Activated CD8-positive, alpha-beta memory T cell treated with anti-CD3 and anti-CD28 coated beads for 48 hours (primary cell): ENCODE results near the gene CAMK2B.

ENCODE experiments used
- DNase-seq, 3 experiments: peaks; one replicate each; pipeline ENCODE4 v3.0.0-alpha.2; 2020; ENCODE audit warnings: low read depth in 2 of 3, low spot score in 2 of 3

CAMK2B gene

DNA sequence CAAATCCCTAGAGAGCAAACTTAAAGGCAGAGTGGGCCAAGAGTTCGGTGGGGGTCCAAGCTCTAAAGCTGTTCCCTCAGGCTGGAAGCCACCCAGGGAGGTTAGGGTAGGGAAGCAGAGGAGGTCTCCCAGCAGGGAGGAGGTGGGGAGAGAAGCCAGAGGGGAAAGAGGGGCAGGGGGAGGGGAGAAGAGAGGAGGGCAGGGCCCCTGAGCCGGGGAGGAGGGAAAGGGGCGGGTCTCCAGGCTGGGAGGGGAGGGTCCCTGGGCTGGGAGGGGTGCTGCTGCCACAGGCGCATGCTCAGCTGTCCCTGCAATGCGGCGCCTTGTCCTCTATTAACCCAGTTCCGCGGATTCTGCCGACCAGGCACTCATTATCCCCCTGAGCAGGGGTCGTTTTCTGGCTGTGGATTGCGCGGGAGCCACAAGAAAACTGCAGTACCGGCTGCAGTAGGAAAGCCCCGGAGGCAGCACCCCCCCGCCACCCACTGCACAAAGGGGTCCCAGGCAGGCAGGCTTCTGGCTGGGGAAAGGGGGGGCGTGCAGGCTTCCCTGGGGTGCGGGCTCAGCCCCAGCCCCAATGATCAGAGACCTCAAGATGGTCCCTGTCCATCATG lies 49.3 kb downstream of the CAMK2B start:
- DNase-seq = no peak

DNA sequence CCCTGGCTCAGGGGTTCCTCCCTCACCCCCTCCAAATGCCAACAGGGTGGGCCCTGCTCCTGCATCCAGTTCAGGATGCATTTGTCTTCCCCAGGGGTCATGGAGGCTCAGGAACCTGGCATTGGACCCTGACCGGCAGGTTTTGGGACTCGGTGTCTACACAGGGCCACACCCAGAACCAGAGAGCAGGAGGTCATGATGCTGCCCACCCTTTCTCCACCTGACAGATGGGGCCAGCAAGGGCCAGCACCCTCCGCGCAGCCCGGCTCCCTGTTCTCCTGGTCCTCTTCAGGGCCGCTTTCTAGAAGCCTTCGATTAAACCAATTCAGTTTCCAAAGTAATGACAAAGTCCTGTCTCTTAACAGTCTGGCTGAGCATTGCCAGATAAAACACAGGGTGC lies 50.2 kb downstream of the CAMK2B start:
- DNase-seq = no peak

DNA sequence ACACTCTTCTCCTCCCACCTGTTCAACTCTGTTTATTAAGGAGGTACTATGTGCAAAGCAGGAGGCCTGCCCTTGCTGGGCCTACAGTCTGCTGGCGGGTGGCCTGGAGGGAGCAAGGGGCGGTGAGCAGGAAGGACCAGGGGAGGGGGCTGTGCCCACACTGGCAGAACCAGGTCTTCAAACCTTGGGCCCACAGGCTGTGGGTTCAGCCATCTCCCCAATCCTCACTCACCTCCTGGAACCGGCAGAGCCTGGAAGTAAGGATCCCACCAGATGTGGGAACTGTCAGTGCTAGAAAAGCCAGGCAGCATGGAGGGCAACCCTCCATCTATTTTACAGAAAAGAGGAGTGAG lies 50.8 kb downstream of the CAMK2B start:
- no peak for DNase-seq

DNA sequence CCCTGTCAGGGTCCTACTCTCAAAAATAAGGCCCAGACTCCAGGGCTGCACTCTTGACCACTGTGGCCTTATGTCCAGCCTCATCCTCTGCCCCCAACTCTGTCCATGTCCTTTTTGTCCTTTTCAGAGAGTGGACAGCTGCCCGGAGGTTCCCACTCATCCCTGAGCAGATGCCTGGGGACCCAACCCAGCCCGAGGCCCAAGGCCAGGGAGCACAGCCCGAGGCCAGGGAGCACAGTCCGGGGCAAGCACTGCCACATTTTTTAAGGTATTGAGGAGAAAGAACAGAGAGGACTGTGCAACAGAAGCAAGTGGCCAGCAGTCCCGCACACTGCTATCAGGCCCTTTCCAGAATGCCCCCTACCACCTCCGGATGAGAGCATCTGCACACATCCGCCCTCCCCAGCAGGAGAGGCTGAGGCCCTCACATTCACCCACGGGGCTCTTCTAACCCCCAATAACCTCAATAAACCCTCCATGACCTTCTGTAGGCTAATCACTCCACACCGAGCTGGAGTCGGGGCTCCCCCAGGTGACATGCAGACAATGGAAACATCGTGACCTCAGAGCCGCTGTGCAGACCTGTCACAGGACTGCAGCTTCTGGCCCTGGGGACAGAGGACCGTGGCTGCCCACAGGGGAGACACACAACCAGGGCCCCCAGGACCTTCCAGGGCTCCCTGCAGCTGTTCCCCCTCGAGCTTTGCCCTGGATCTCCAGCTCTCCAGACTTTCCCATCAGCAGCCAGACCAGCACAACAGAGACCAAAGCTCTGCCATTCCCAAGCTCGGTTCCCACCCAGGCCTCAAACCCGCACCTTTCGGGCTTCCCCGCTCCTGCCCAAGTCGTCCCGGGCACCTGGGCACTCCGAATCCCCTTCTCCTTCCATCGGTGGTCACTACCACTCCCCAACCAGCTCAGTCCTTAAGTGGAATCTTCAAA lies 51.4 kb downstream of the CAMK2B start:
- no peak for DNase-seq

DNA sequence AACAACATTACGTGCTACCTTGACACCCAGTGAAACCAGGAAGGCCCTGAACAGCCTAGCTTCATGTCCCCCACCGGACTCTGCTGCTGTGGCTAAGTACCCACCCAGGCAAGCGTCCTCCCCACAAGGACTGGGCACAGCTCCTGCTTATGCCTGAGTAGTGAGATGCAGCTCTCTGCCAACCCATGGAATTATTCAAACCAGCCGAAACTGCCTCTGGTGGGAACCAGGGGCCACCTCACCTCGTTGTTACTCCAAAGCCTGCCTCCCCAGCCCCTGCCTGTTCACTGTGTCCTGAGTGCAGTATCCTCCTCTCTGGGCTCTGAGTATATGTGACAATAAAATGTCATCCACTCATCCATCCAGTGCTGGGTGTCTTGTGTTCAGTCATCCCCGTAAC lies 52.4 kb downstream of the CAMK2B start:
- DNase-seq = no peak

DNA sequence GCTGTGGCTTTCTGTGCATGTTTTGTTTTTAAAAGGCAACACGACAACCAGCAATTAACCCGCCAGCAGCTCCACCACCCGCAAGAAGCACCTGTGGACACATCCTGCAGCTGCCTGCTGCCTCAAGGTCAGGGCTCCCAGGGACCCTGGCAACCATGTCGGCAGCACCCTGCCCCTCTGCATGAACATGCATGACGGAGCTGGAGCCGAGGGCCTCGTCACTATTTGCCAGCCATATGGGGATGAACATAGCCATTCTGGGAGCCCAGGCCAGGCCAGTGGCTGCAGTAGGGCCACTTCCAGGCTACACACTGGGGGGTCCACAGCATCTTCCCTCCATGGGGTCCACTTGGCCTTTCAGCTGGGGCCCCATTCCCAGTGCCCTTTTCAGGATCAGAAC lies 52.9 kb downstream of the CAMK2B start:
- DNase-seq = no peak

DNA sequence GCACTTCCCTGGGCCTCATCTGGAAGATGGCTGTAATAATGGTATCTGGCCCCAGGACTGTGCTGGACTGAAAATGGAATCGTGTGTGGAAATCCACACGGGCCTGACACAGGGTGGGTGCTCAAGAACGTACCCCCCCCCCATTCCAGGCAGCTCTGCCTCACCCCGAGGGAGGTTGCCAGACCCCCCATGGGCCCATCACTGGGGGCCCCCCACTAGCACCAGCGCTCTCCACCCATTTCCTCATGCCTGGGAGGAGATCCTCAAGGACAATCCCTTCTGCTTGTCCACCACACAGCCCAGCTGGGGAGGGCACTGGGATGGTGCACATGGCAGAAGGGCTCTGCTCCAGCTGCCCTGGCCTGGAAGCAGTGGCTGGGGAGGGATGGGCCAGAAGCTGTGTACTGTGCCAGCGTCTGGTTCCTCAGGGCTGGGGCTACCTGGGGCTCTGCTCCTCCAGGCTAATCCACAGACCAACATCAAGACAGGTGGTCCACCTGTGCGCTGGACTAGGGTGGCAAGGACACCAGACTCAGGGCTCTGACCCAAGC lies 55.4 kb downstream of the CAMK2B start:
- DNase-seq = no peak

DNA sequence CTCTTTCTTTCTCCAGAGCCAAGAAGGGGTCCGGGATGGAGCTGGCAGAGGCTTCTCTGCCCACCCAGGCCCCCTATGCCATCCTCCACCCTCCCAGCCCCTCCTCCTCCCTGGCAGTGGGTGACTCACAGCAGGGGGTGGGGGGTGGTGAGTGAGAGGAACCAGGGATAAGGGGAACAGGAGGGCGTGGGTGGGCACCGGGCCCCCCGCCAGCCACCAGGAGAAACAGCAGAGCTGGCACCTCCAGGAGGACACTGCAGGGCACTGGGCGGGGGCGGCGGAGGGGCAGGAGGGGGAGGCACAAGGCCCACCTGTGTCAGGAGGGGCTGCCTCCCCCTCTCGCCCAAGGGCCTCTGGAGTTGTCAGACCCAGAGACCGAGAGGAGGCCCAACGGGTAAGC lies 56.0 kb downstream of the CAMK2B start:
- DNase-seq = no peak

DNA sequence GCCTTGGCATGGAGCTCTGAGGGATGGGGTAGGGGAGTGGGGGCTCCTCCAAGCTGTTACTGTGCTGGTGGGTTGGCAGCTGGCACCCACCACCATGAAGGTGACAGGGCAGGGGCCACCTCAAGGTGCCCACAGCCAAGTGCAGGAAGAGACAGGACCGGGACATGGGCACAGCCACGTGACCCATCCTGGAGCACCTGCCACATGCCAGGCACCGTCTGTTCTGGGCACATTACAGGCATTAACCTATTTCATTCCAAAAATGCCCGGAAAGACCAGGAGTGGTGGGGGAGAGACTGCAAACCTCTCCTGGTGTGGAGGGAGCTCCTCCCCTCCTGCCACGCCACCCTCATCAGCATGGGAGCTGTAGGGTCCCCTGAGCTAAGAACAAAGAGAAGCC lies 56.7 kb downstream of the CAMK2B start:
- no peak for DNase-seq

DNA sequence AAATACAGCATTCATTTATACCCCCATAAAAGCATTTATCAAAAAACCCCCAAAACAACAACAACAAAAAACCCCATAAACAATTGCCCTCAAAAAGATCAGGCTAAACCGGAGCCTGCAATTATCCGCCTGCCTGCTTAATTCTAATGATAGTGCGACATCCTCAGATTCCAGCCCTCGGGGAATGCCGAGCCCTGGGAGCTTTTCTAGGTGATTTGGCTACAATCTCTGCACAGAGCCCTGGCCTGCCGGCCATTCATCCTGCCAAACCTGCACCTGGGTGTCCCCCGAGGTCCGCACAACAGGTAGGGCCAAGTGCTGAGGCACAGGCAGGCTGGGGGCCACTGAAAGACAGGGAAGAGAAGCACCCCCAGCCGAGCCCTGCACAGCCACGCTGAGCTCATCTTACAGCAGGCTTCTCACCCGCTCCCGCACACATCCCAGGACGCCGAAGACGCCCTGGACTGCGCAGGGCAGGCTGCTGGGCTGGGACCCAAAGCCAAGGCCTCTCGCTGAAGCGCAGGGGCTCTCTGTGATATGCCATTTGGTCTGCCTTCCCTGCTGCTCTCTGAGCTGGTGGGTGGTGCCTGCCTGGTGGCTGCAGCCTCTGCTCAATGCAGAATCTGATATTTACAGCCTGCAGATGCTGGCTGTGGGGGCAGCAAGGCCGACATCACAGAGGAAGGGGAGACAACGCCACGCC lies 57.5 kb downstream of the CAMK2B start:
- no peak for DNase-seq

DNA sequence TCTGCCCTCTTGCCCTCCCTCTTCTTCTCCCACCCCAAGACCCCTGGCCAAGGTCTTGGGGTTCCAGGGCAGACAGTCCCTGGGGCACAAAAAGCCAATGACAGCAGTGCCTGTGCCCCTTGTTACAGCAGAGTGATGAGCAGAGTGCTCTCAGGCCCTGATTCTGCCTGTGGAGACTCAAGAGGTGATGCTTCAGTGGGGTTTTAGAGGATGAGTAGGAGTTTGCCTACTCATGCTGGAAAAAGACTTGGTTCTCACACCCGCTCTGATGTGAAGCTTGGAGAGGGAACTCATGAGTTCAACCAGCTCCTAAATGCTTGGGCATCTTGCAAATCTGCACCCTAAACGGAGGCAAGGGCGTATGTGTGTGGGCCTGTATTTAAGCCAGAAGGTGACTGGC lies 58.2 kb downstream of the CAMK2B start:
- DNase-seq = no peak

DNA sequence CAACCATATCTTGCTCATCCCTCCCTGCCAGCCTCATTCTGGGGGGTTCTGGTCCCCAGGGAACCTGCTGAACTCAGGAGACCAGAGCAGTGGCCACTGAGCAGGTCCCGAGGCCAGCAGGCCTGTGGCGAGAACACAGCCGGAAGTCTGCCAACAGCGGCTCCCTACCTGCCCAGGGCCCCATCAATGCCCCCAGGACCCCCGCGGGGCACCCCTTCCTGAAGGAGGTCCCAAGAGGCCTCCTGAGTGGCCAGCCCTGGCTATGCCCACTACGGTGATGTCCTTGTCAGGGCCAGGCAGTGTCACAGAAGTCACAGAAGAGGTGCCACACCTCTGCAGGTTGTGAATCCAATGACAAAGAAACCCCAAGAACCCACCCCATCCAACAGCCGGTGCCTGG lies 58.9 kb downstream of the CAMK2B start:
- DNase-seq = no peak

DNA sequence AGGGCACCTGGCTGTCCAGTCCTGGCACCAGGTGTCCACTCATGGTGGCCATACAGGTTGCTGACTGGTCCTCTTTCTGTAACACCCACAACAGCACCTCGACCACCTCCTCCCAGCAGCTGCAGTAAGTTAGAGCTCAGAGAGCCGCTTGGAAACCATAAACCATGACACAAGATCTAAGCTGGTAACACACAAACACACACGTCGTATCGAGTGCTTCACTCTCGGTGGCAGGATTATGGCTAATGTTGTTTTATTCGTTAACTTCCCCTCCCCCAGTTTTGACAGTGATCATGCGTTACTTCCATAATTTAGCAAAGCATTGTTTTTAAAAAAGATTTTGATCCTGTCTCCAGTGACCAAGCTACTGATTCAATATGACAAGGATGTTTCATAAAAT lies 59.7 kb downstream of the CAMK2B start:
- no peak for DNase-seq

DNA sequence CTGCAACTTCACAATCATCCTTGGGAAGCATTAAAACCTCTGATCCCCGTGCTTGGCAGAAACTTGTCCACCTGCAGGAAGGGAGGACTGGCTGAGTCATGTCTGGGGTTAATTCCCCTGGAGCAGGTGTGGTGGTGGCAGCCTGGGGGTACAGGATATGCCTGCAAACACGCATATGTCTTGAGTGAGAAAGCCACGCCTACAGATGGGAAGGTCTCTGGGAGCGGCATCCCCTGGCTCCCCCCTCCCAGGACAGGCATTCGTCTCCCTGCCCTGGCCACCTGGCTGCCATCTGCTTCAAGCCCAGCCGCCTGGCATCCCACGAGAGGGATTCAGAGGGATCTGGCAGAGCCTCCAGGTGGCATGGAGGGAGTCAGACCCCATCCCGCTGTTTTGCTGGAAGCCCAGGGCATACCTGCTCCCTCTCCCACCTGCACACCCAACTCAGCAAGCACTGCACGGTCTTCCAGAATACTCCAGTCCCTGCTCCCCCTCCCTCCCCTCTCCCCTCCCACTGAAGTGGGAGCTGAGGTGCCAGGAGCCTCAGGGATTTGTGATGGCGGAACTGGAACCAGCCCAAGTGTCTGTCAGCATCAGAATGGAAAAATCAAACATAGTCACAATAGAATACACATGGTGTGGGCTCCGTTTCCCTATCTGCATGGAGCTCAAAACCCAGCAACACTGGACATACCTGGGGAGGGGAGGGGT lies 61.0 kb downstream of the CAMK2B start:
- no peak for DNase-seq

DNA sequence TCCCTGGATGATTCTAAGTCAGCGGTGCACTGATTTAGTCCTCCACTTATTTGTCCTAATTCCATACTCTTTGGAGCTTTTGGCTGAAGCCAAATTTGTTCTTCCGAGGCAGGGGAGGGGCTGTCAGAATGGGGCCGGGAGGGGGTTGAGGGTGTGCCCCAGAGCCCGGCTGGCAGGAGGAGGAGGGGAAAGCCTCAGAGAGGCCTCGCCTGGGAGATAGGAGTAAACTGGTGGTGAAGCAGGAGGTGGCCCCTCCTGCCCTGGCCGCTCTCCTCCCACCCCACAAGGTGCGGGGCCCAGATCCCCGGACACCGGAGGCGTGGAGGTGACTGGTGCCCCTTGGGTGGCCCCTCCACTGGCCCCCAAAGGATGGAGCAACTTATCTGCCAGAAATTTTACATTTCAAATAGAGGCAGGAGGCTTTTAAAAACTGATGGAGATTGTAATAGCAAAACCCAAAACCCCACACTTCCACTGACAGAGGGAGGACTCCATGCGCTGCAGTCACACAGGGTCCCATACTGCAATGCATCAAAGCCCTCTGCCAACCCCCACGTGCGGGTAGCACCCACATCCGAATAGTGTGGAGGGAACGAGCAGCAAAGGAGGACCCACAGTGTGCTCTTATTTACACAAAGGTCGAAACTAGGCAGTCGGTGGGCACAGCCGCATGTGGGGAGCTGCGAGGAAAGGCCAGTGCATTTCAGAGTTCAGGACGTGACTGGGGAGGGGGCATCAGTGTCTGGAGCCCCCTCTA lies 61.9 kb downstream of the CAMK2B start:
- no peak for DNase-seq

DNA sequence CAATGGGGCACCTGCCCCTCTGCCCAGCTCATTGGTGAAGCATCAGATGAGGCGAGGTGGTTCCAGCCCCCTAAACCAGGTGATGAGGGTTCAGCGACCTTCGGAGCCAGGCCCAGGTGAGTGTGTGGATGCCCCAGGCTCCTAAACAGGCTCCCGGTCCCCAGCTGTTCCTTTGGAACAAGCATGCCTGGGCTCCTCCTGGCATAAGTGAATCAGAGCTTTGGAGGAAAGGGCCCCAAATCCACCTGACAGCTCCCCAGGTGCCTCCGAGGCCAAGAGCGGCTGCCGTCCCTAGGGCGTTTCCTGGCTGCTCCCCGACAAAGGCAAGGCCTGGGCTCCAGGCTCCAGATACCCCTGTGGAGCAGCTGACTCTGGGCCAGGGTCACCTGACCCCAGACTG lies 63.4 kb downstream of the CAMK2B start:
- DNase-seq = no peak

DNA sequence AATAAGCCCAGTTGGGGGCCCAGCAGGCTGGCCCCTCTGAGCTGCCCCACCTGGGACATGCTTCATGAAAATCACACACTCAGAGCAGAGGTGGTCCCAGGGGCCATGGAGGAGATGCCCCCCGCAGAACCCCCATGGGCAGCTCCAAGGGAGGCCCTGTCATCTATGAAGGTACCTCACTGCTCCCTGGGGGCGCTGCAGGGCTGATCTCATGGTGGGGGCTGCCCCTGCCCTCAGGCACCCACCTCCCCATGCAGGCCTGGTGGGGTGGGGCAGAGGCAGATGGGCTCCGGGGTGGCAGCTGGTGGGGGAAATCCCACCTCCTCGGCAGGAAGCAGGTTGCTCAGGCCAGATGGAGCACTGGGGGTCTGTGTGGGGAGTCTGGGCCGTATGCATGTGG lies 64.2 kb downstream of the CAMK2B start:
- no peak for DNase-seq

DNA sequence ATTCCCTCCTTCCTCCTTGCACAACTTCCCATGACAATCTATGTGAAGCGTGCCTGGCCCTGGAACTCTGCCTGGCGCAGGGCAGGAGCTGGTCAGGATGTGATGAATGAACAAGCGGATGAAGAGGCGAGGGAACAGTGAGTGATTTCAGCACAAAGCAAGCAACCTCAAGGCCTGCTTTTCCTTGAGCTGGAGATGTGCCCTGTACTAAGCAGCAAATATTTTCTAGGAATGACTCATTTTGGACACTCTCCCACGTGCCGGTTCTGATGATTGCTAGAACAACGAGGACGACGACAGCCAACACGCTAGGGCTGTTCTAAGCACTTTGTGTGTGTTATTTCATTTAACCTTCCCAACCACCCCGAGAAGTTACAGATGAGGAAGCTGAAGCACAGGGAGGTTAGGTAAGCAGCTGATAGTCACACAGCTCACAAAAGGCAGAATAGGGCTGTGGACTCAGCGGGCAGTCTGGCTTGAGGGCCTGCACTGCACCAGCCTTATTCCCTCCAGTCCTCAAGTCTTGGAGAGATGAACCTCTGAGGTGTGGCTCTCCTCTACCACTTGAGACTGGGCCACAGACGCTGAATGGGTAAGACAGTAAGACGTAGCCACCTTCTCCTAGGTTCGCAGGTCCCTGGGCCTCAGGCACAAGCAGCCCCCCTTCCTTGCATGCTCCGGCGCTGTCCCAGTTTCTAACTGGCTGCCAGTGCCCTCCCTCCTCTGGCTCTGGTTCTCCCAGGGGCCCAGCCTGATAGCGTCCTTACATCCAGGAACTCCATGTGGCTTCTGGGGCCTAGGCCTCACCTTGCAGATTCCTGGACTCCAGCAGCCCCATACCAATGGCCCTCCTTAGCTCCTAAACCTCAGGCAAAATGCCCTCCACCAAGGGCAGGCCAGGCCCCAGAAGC lies 65.6 kb downstream of the CAMK2B start:
- no peak for DNase-seq

DNA sequence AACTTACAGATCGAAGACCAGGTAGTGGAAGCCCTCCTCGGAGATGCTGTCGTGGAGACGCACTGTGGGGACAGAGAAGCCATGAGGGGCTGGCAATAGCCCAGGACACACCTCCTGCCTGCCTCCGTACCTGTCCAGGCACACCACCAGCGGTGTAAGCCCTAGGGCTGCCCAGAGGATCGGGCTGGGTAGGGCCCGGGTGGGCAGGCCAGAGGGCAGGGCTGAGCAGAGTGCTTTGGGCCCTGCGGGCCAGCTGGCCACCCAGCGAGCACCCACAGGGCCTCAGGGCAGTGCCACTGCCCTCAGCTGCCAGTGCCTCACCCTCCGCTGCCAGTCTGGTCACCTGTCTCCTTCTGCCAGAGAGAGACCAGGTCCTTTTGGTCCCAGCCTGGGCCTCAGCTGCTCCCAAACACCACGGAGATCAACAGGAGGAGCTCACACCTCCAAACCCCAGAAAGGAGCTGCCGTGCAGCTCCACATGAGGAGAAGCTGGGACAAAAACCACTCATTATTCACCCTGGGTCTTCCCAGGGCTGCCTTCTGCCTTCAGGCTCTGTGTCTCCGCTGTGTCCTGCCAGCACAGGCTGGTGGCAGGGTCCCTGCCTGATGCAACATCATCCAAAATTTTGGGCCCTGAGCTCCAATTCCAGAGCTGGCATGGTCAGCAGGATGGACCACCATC lies 66.4 kb downstream of the CAMK2B start:
- no peak for DNase-seq
